ENCODE measurements around the gene CYSRT1. TPM values are rescaled to one million over a fixed set of nuclear protein-coding genes. Genes with fewer than 3 reads are reported as not detected.

CYSRT1 gene
- total RNA-seq, 2 experiments from 2014 or later = 1.7 to 2.9 TPM

GRCh38 chr9:137192859-137193258 is 32.1 kb upstream of the CYSRT1 start:
- TF ChIP-seq CTCF (conservative IDR thresholded peaks at IDR 0.05; ENCODE audit: low read length) (no peak), EZH2phosphoT487 (IDR thresholded peaks at IDR 0.05; ENCODE audit: borderline replicate concordance, low read depth, low read length) (no peak)
- H3K9me3 ChIP-seq (ENCODE audit: low read length) = no peaks in the 10 kb centered on the region
- H3K36me3 ChIP-seq (ENCODE audit: insufficient read depth, low read length) = peaks cover 20% of the 10 kb centered on the region; the same call in 1 of the 2 replicates
- H2AFZ ChIP-seq (ENCODE audit: low read length) = no peak overlapping the region
- intact Hi-C loops (cut with micrococcal nuclease; ENCODE audit: unreplicated experiment) = no loop called here
- no peaks in the 10 kb centered on the region for H3K9me2 ChIP-seq (ENCODE audit: insufficient read depth, low read length)
- H3K79me2 ChIP-seq (ENCODE audit: insufficient read depth, low read depth, low read length) = peaks cover 16% of the 10 kb centered on the region
- no peak overlapping the region for H3K4me2 ChIP-seq (ENCODE audit: low read length)
- H3K27ac ChIP-seq (ENCODE audit: low read depth, low read length, poor library complexity, severe bottlenecking) = no peak overlapping the region
- DNase-seq (ENCODE audit: low spot score) = no peak
- no TSS peak for BruUV-seq (replicated peaks)
- ChIA-PET POLR2A (no interaction called here), CTCF (ENCODE audit: unreplicated experiment) (interaction anchor here (0.5 to 0.7 kb wide), 4 partner anchors 11 to 66 kb away, joined by 3 to 4 read pairs (median 3); no protein-coding TSS in a partner anchor)
- H3K4me3 ChIP-seq (ENCODE audit: low read depth, low read length, poor library complexity, severe bottlenecking) = no peak overlapping the region
- H3K4me1 ChIP-seq (ENCODE audit: insufficient read depth, low read length, poor library complexity, severe bottlenecking) = peaks cover 12% of the 10 kb centered on the region
- no peaks in the 10 kb centered on the region for H4K20me1 ChIP-seq (ENCODE audit: insufficient read depth, low read length)

GRCh38 chr9:137193771-137194170 is 31.2 kb upstream of the CYSRT1 start:
- Histone ChIP-seq H3K36me3 (ENCODE audit: insufficient read depth, low read length) (peaks cover 20% of the 10 kb centered on the region; the same call in 1 of the 2 replicates), H3K9me2 (ENCODE audit: insufficient read depth, low read length) (no peaks in the 10 kb centered on the region), H3K9me3 (ENCODE audit: low read length) (no peaks in the 10 kb centered on the region), H4K20me1 (ENCODE audit: insufficient read depth, low read length) (no peaks in the 10 kb centered on the region), H3K4me3 (ENCODE audit: low read depth, low read length, poor library complexity, severe bottlenecking) (no peak overlapping the region), H2AFZ (ENCODE audit: low read length) (no peak overlapping the region), H3K79me2 (ENCODE audit: insufficient read depth, low read depth, low read length) (peaks cover 12% of the 10 kb centered on the region; the same call in 1 of the 2 replicates), H3K27ac (ENCODE audit: low read depth, low read length, poor library complexity, severe bottlenecking) (no peak overlapping the region), H3K4me1 (ENCODE audit: insufficient read depth, low read length, poor library complexity, severe bottlenecking) (peaks cover 12% of the 10 kb centered on the region), H3K4me2 (ENCODE audit: low read length) (no peak overlapping the region)
- CTCF ChIA-PET (ENCODE audit: unreplicated experiment) = no interaction called here
- POLR2A ChIA-PET = no interaction called here
- DNase-seq (ENCODE audit: low spot score) = no peak
- intact Hi-C loops (cut with micrococcal nuclease; ENCODE audit: unreplicated experiment) = no loop called here
- BruUV-seq (replicated peaks) = no TSS peak
- TF ChIP-seq CTCF (conservative IDR thresholded peaks at IDR 0.05; ENCODE audit: low read length) = no peak
- no peak for TF ChIP-seq EZH2phosphoT487 (IDR thresholded peaks at IDR 0.05; ENCODE audit: borderline replicate concordance, low read depth, low read length)

GRCh38 chr9:137194388-137194787 is 30.6 kb upstream of the CYSRT1 start:
- H3K36me3 ChIP-seq (ENCODE audit: insufficient read depth, low read length) = peaks cover 20% of the 10 kb centered on the region; the same call in 1 of the 2 replicates
- H3K4me1 ChIP-seq (ENCODE audit: insufficient read depth, low read length, poor library complexity, severe bottlenecking) = peaks cover 12% of the 10 kb centered on the region
- no peaks in the 10 kb centered on the region for H4K20me1 ChIP-seq (ENCODE audit: insufficient read depth, low read length)
- ChIA-PET POLR2A (no interaction called here), CTCF (ENCODE audit: unreplicated experiment) (interaction anchor here (0.5 kb wide), 1 partner anchor 166 kb away, joined by 3 read pairs; no protein-coding TSS in a partner anchor)
- intact Hi-C loops (cut with micrococcal nuclease; ENCODE audit: unreplicated experiment) = no loop called here
- H3K9me2 ChIP-seq (ENCODE audit: insufficient read depth, low read length) = no peaks in the 10 kb centered on the region
- H3K79me2 ChIP-seq (ENCODE audit: insufficient read depth, low read depth, low read length) = peaks cover 10% of the 10 kb centered on the region; the same call in 1 of the 2 replicates
- no TSS peak for BruUV-seq (replicated peaks)
- no peak overlapping the region for H3K4me2 ChIP-seq (ENCODE audit: low read length)
- no peak for DNase-seq (ENCODE audit: low spot score)
- H3K27ac ChIP-seq (ENCODE audit: low read depth, low read length, poor library complexity, severe bottlenecking) = no peak overlapping the region
- no peak overlapping the region for H3K4me3 ChIP-seq (ENCODE audit: low read depth, low read length, poor library complexity, severe bottlenecking)
- no peaks in the 10 kb centered on the region for H3K9me3 ChIP-seq (ENCODE audit: low read length)
- TF ChIP-seq EZH2phosphoT487 (IDR thresholded peaks at IDR 0.05; ENCODE audit: borderline replicate concordance, low read depth, low read length) (no peak), CTCF (conservative IDR thresholded peaks at IDR 0.05; ENCODE audit: low read length) (no peak)
- H2AFZ ChIP-seq (ENCODE audit: low read length) = no peak overlapping the region

All from OCI-LY7 (cell line).